GM18867 (cell line): Measurements from ENCODE around the gene NEXN.
"Not testable (repeated sequence)": the region's sequence is repeated elsewhere in the genome, so short reads cannot be mapped to it uniquely, and the experiment has no call there.

Source experiments
- ATAC-seq: cut with Tn5 transposase; IDR thresholded peaks from one replicate; pipeline ENCODE4 v1.9.1; 2021; ENCODE audit warnings: mild to moderate bottlenecking, moderate library complexity; ENCODE audit not compliant: unreplicated experiment

The NEXN gene

DNA sequence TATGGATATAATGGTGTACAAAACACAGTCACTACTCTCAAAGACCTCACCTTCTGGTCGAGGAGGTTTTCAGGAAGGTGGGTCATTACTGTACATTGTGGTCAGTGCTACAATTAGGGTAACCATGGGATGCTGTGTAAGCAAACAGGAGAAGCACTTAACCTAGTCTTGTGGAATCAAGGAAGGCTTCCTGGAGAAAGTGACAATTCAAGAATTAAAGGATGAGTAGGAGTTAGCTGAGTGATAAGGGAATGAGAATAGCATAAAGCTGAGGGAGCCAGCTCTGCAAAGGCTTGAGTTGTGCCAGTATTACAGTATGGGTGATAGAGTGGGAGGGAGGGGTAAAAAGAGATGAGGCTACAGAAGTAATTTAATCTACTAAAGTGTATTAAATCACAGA, 17.2 kb downstream of the NEXN start:
- ATAC-seq: no peak

DNA sequence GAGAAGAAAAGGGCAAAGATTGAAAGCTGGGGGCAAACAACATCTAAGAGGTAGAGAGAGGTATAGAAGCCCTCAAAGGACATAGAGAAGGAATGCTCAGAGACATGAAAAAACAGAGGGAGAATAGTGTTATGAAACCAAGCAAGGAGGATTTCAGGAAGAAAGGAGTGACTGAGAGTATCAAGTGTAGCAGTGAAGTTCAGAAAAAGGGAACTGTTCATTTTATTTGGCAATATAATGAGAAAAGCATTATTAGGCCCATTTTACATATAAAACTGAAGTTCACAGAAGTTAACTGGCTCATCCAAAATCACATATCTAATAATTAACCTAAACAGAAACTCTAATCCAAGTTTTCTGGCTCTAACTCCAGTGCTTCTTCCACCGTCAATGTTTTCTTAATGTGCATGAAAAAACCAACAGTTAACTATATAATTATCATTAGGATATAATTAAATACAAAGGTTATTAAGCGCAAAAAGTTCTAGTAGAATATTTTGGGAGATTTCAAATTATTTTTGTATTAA, 17.7 kb downstream of the NEXN start:
- ATAC-seq: no peak

DNA sequence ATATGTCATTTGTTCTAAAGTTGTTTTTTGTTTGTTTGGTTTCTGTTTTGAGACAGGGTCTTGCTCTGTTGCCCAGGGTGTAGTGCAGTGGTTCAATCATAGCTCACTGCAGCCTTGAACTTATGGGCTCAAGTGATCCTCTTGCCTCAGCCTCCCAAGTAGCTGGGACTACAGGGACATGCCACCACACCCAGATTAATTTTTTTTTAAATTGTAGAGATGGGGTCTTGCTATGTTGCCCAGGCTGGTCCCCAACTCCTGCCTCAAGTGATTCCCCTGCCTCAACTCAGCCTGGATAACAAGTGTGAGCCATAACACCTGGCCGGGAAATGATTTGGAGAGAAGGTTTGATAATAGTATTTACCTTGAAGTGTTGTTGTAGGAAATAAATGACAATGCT, 18.2 kb downstream of the NEXN start:
- no peak for ATAC-seq

DNA sequence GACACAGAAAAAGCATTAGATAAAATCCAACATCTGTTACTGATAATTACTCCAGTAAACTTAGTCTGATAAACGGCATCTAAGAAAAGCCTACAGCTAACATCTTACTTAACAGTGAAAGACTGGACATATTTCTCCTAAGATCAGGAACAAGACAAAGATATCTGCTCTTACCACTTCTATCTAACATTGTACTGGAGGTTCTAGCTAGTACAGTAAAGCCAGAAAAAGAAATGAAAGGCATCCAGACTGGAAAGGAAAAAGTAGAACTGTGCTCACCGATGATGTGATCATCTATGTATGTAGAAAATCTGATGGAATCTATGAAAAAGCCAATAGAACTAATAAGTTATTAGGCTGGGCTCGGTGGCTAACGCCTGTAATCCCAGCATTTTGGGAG, 21.7 kb downstream of the NEXN start:
- ATAC-seq: no peak

DNA sequence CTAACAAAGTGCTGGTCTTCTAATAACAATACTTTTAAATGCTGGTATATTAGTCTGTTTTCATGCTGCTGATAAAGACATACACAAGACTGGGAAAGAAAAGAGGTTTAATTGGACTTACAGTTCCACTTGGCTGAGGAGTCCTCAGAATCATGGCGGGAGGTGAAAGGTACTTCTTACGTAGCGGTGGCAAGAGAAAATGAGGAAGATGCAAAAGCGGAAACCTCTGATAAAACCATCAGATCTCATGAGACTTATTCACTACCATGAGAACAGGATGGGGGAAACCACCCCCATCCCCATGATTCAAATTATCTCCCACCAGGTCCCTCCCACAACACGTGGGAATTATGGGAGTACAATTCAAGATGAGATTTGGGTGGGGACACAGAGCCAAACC, 30.5 kb downstream of the NEXN start:
- not testable (repeated sequence) for ATAC-seq

DNA sequence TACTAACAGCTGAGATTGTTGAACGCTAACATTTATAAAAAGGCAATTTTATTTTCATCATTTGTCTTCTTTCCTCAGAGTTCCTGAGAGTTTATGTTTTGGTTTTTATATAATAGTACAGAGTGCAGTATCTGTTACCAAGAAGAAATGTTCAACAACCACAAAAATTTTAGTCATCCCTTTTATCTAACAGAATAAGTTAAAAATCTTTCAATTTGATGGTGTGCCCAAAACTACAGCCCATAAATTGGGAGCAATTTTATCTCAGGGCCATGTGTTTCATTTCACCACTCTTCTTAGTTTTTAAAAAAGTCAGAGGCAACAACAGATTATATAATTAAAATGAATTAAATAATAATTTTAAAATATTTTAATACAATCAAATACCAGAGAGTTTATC, 37.1 kb downstream of the NEXN start:
- ATAC-seq: no peak

DNA sequence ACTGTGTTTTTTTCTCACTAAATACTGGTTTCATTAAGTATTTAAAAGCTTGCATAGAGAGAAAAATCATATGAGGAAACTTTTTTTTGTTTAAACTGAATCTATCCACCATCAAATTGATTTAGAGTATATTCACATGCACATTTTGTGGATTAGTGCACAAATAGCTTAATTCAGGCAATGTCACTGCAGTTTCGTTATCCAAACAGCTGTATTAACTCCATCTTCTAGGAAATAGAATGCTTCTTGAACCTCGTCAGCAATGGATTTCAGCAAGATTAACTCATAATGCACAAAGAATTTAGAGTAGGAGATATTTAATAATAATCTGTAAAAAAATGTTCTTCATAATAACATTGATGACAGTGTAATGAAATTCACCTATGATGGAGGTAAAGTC, 37.5 kb downstream of the NEXN start:
- ATAC-seq: no peak

DNA sequence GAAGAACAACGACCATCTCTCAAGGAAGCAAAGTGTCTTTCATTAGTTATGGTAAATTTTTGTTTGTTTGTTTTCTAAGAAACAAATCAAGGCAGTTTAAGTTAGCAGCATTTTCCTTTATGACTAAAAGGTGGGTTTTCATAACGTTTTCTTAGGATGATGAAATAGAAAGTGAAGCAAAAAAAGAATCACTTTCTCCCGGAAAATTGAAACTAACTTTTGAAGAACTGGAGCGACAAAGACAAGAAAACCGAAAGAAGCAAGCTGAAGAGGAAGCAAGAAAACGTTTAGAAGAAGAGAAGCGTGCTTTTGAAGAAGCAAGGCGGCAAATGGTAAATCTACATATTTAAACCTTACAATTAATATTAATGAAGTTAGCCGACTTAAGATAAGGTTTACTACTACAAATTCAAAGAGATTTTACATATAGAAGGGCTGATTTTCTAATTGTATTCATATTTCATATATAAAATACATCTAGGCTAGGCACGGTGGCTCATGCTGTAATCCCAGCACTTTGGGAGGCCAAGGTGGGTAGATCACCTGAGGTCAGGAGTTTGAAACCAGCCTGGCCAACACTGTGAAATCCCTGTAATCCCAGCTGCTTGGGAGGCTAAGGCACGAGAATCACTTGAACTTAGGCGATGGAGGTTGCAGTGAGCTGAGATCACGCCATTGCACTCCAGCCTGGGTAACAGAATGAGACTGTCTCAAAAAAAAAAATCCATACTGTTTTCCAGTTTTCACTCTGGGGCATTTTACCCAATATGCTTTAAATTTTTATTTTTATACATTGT, 38.3 kb downstream of the NEXN start:
- ATAC-seq: peak; percentile 73

DNA sequence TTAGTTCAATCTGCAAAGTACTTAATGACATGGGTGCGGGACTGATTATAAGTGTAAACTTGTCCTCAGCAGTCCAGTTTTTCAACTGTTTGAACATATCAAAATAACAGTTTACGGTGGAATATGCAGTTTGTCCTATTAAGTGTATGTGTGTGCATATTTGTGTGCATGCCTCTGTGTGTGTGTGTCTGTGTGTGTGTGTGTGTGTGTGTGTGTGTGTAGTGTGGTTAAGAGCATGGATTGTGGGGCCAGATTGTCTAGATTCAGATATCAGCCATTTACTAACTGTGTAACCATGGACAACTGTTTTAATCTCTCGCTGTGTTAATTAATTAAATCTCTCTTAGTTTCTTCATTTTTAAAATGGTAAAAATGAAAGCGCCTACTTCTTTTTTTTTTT, 39.0 kb downstream of the NEXN start:
- peak; percentile 21 for ATAC-seq

DNA sequence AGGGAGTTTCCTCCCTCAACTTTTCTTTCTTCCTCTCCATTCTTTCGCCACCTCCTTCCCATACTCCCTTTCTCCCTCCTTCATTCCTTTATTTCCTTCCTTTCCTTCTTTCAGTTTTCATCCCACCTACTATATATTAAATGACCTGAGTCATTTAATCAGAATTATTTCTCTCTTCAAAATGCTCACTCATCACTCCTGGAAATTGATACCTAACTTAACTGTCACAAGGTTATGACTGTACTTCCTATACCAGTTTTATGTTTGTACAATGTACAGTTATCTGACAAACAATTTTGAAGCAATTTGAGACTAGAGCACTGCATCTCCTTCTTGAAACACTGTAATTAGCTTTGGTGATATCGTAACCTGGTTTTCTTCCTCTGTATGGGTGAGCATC, 41.4 kb downstream of the NEXN start:
- no peak for ATAC-seq

DNA sequence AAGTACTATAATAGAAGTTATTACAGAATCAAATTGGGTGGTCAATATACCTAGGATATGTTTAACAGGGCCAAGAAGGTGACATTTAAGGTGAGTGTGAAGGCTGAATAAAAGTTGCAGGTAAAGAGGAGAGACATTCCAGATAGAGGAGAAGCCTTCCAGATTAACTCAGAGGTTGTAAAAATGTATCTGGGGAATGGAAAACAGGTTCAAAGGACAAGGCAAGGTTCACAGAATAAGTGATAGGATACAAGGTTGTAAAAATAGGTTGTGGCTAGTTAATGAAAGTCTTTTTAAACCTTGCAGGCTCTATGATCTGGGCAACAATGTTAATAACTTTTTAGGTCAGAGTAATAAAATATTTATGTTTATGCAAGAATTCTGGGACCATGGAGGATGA, 50.2 kb downstream of the NEXN start:
- no peak for ATAC-seq

DNA sequence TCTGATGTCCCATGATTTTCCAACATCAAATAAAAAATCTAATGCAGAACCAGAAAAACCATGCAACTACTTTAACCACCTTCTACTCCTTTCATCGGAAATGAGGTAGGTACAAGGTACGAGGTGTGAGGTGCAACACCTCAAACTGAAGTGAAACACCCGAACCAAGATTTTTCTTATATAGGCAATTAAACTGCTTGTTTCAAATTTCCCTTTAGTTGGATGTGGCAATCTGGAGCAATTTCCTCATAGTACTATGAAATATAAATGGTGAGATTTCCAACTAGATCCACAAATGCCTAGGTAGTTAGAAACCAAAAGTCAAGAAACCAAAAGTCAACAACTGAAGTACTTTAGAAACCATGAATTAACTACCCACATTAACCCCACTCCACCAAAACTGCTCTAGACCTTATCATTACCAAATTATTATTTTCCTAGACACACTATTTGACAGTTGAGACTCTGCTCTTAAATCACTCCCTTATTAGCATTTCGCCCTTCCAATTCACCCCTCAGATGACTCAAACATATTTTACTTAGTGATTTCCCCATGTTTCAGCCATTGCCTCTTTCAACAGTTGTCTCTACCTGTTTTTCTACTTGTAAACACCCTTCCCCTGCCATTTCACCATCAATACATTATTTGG, 52.6 kb downstream of the NEXN start:
- ATAC-seq: no peak

DNA sequence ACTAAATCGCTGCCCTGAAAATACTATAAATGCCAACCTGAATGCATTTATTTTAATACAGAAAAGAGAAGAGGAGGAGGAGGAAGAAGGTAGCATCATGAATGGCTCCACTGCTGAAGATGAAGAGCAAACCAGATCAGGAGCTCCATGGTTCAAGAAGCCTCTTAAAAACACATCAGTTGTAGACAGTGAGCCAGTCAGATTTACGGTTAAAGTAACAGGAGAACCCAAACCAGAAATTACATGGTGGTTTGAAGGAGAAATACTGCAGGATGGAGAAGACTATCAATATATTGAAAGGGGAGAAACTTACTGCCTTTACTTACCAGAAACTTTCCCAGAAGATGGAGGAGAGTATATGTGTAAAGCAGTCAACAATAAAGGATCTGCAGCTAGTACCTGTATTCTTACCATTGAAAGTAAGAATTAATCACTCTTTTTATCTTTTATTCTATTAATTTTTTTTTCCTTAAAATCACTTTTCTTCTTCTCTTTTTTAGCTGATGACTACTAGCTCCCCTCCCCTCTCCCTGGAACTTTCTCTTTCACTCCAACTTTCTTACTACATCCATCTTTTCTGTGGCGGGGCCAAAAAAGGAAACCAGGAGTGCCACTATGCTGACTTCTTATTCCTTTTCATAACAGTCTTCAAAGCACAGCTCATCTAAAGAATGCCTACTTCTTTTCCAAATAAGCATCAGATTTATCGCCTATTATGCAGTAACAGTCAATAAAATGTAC, 54.1 kb downstream of the NEXN start:
- no peak for ATAC-seq

DNA sequence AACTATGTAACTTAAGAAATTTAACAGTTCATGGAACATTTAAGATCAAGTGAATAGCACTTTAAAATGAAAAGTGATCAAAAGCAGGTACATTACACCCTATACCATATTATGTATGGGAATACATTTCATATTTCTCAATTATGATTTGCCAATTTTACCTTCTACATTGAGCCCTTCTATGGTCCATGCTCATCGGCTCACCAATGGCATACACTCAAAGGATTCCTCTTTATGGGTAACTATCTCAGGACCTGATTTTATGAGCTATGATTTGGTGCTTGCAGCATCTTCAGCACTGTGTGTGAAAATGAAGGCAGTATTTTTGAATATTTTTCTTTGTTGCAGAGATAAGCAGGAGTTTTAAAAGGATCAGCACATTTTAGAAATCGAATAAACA, 56.9 kb downstream of the NEXN start:
- ATAC-seq: no peak

DNA sequence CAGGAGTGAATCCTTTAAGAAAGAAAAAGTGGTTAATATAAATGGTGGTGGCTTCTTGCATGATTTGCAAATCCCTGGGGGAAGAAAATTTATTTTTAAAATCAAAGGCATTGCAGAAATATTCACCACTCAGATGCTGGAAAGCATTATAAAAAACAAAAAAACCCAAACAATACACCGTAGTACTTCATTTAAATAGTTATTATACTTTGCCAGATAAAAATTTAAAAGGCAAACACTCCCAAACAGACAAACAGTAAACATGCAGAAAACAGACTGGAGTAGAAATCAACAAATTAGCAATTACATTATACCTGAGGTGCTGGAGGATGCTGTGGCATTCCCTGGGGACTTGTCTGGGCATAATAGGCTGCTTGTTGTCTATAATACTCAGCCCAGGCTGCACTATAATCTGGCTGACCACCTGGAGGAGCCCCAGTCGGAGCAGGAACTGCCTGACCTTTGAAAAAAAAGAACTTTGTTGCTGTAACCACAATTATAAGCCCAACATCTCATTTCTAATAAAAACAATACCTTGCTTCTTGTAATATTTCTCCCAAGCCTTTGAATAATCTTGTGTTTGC, 60.5 kb downstream of the NEXN start:
- ATAC-seq: no peak

DNA sequence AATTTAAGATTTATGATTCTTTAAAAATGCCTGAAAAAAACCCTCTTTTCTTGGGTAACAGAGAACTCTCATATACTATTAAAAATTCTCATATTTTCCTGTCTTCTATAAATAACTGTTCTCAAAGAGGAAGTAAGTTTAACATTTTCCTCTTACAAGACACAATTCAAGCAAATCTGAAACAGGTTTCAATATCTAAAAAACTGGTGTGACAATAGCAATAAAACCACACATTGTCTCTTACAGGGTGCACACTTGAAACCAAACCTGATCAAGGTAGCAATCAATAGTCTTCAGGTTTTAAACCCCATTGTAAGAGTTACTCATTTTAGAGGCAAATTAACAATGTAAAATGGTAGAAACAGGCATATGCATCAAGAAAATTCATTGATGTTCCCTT, 62.4 kb downstream of the NEXN start:
- peak; percentile 78 for ATAC-seq

DNA sequence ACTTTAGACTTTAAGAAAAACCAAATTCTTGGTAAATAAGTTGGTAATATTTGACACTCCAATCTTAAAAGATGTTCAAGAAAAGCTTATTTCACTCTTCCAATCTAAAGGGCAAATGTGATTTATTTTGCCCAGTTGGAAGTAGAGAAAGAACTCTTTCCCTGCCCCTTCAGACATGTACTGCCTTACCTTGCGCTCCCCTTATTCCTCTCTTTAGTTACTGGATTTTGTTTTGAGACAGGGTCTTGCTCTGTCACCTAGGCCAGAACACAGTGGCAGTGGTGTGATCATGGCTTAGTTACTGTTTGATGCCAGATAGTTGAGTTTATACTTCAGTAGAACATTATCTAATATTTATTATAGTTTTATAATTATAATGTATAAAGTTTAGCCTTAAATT, 62.9 kb downstream of the NEXN start:
- ATAC-seq: no peak

DNA sequence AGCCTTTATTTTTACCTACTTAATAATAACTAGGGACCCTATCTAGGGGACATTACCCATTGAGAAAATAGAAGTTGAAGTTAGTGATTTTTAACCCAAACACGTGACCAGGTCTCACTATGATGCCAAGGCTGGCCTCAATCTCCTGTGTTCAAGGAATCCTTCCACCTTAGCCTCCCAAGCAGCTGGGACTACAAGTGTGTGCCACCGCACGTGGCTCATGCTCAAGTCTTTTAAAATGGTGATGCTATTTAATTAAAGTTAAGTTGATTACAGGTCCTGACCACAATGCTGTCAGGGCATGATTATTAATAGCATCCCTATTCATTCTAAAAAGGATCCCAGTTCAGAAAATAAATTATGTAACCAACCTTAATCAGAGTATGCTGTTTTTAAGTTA, 65.5 kb downstream of the NEXN start:
- no peak for ATAC-seq

DNA sequence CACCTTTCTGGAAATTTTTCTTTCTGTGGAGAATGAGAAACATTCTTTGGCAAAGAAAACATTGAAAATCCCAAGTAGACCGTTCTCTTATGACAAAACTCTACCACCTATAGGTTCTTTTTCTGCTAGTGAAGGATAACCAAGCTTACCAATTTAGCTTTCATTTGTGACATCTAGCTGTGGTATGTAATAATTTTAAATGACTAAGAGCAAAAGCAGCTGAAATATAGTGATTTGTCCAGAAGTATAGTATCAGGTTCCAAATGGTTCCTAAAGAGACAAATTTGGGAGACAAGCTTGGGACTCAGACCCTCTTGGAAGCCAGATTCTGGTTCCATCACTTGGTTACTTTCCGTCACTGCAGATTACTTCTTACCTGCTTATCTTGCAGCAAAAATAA, 66.1 kb downstream of the NEXN start:
- ATAC-seq: no peak

DNA sequence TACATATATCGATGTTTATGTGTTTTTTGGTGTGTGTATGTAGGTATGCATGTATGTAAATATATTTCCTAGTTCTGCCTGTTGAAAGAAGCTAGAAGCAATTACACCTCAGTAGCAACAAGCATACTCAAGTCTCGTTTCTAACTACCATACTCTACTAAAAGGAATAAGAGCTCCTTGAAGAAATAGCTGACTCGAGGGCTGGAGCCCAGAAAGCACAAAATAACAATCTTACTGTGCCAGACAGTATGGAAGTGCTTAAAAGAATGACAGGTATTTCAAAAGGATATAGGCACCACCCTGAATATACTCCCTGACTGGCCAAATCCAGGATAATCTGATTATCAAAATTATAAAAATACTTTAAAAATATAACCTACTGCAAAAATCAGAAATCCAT, 67.3 kb downstream of the NEXN start:
- no peak for ATAC-seq

DNA sequence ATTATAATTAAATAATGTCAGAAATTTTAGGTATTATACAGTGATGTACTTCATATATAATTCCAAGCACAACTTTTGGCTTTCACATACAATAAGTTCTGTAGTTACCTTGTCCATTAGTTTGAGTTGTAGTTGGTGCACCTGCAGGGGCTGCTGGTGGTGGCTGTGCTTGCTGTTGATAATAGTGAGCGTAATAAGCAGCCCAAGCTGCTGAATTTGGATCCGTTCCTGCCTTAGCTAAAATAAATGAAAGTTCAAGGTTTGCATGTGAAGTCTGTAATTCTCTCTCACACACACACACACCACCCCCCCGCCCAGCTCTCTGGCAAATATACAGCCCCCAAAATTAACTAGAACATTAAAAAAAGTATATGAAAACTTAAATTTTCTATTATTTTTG, 68.0 kb downstream of the NEXN start:
- no peak for ATAC-seq
